Lower lobe of right lung (tissue), 2 donors: ENCODE results near the gene SH3RF3. TPM values are rescaled to one million over a fixed set of nuclear protein-coding genes. Genes with fewer than 3 reads are reported as not detected.

Experiments used
- ATAC-seq, 2 donors: fragments of 200-7000 bp; cut with Tn5 transposase; one replicate each; pipeline ENCODE4 v1.9.1; 2020 to 2022; ENCODE audit warnings: mild to moderate bottlenecking in 2 of 2, moderate library complexity in 2 of 2
- DNase-seq: peaks from one replicate; pipeline ENCODE4 v3.0.0-alpha.2; 2020
- H3K27ac ChIP-seq: fragments of 200-600 bp; one replicate; pipeline ENCODE4 v1.8.0; 2022
- H3K27me3 ChIP-seq: fragments of 200-600 bp; one replicate; pipeline ENCODE4 v1.8.0; 2022; ENCODE audit warnings: low read depth
- H3K36me3 ChIP-seq: fragments of 200-600 bp; one replicate; pipeline ENCODE4 v1.8.0; 2022; ENCODE audit warnings: mild to moderate bottlenecking
- H3K4me1 ChIP-seq: fragments of 200-600 bp; one replicate; pipeline ENCODE4 v1.8.0; 2022
- H3K4me3 ChIP-seq: fragments of 200-600 bp; one replicate; pipeline ENCODE4 v1.8.0; 2022; ENCODE audit warnings: mild to moderate bottlenecking
- H3K9me3 ChIP-seq: fragments of 200-600 bp; one replicate; pipeline ENCODE4 v1.8.0; 2022
- intact Hi-C: fragments of 100-400 bp; cut with DNase I; formaldehyde crosslinking; loops from one replicate; pipeline ENCODE4 v1.11.0; 2022
- total RNA-seq: library from RNA; stranded (reverse); fragmentation: NEBNext Ultra II Directional; extraction: Animal tissue kit (Norgen Biotek cat#: 25700); gene quantifications from one replicate; pipeline ENCODE4 v1.2.1, GENCODE V29; 2021
- TF ChIP-seq, protein P1 (sequence below): fragments of 200-600 bp; IDR thresholded peaks from one replicate; pipeline ENCODE4 v1.8.0; 2022; ENCODE audit warnings: antibody characterized with exemption, mild to moderate bottlenecking
- donor health status: DM: no; HTN: yes; CAD: no; lungs with severe emphysema.

SH3RF3 gene
- total RNA-seq, 1 donor from 2014 or later, result 5.7 TPM

DNA sequence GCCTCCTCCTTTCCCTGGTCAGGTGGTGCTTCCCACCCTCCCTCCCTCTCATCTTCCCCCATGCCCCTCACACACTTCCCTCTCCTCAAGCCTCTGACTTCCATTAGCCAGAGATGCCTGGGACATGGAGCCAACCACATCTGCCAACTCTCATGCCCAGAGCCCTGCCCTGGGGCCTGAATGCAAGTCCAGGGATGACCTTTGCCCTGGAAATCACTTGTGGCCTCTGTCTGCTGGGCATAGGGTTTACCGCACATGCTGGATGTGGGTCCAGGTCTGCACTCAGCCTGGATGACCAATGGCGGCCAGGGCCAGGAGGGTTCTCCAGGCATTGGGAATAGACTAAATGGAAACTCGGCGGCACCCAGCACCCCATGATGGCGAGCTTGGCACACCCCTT is 385.9 kb downstream of the SH3RF3 start:
- Histone ChIP-seq H3K27me3 (no peaks in the 10 kb centered on the region), H3K36me3 (no peaks in the 10 kb centered on the region), H3K4me1 (peaks cover 10% of the 10 kb centered on the region), H3K4me3 (no peak overlapping the region), H3K27ac (peak overlapping the region; percentile 73), H3K9me3 (no peaks in the 10 kb centered on the region)
- DNase-seq (no peak), ATAC-seq (no peak)
- intact Hi-C loops, result loop anchor here (10.0 kb wide), 1 partner anchor 390 kb away; the partner anchor contains the start of gene SH3RF3
- TF ChIP-seq, protein P1, sequence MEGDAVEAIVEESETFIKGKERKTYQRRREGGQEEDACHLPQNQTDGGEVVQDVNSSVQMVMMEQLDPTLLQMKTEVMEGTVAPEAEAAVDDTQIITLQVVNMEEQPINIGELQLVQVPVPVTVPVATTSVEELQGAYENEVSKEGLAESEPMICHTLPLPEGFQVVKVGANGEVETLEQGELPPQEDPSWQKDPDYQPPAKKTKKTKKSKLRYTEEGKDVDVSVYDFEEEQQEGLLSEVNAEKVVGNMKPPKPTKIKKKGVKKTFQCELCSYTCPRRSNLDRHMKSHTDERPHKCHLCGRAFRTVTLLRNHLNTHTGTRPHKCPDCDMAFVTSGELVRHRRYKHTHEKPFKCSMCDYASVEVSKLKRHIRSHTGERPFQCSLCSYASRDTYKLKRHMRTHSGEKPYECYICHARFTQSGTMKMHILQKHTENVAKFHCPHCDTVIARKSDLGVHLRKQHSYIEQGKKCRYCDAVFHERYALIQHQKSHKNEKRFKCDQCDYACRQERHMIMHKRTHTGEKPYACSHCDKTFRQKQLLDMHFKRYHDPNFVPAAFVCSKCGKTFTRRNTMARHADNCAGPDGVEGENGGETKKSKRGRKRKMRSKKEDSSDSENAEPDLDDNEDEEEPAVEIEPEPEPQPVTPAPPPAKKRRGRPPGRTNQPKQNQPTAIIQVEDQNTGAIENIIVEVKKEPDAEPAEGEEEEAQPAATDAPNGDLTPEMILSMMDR, result no peak

GRCh38 chr2:109516445-109517117 is 387.6 kb downstream of the SH3RF3 start:
- no peak overlapping the region for H3K4me3 ChIP-seq
- intact Hi-C loops, result loop anchor here (10.0 kb wide), 1 partner anchor 392 kb away; the partner anchor contains the start of gene SH3RF3
- TF ChIP-seq, protein P1, result peak; percentile 68
- no peak overlapping the region for H3K27ac ChIP-seq
- ATAC-seq (peak; percentile 75 to 77), DNase-seq (peak; percentile 65)
- no peaks in the 10 kb centered on the region for H3K36me3 ChIP-seq
- H3K27me3 ChIP-seq, result no peaks in the 10 kb centered on the region
- no peaks in the 10 kb centered on the region for H3K9me3 ChIP-seq
- H3K4me1 ChIP-seq, result peaks cover 10% of the 10 kb centered on the region

GRCh38 chr2:109517118-109517889 is 388.3 kb downstream of the SH3RF3 start:
- intact Hi-C loops, result loop anchor here (10.0 kb wide), 1 partner anchor 393 kb away; the partner anchor contains the start of gene SH3RF3
- H3K4me3 ChIP-seq, result no peak overlapping the region

DNA sequence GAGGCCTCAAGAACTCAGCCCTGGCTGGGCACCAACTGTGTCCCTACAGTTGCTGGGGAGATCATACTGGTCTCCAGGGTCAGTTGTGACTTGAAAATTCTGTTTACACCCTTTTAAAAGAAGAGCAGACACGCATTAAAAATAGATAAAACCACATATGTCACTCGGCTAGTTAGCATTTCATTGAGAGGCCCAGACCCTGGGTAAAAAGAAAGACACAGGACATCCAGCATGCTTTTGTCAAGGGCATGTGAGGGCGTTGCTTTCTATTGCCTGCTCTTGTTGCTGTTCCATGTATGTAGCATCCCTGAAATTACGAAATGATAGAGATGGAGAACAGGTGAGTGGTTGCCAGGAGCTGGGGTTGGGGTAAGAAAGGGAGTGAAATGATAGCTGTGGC is 390.5 kb downstream of the SH3RF3 start:
- H3K27me3 ChIP-seq, result no peaks in the 10 kb centered on the region
- DNase-seq, result no peak
- ATAC-seq, result no peak
- intact Hi-C loops, result loop anchor here (10.0 kb wide), 1 partner anchor 395 kb away; the partner anchor contains the start of gene SH3RF3
- H3K4me1 ChIP-seq, result peaks cover 2% of the 10 kb centered on the region
- no peak overlapping the region for H3K27ac ChIP-seq
- no peaks in the 10 kb centered on the region for H3K9me3 ChIP-seq
- no peaks in the 10 kb centered on the region for H3K36me3 ChIP-seq
- TF ChIP-seq, protein P1, result no peak
- no peak overlapping the region for H3K4me3 ChIP-seq

More at GRCh38 chr2:109517118-109517889, 388.3 kb downstream of the SH3RF3 start:
- TF ChIP-seq, protein P1, result no peak
- ATAC-seq, result no peak
- Histone ChIP-seq H3K27ac (no peak overlapping the region), H3K9me3 (no peaks in the 10 kb centered on the region), H3K4me1 (peaks cover 10% of the 10 kb centered on the region), H3K27me3 (no peaks in the 10 kb centered on the region), H3K36me3 (no peaks in the 10 kb centered on the region)
- no peak for DNase-seq

- no peaks in the 10 kb centered on the region for H3K9me3 ChIP-seq
- ATAC-seq (no peak), DNase-seq (no peak)
- H3K4me1 ChIP-seq, result no peaks in the 10 kb centered on the region
- H3K4me3 ChIP-seq, result no peak overlapping the region
- no peaks in the 10 kb centered on the region for H3K27me3 ChIP-seq
- H3K36me3 ChIP-seq, result no peaks in the 10 kb centered on the region
- TF ChIP-seq, protein P1, result no peak
- H3K27ac ChIP-seq, result no peak overlapping the region
- intact Hi-C loops, result no loop called here
Observed at GRCh38 chr2:109521233-109522062, 392.4 kb downstream of the SH3RF3 start.
